HL-60 (cell line): ENCODE results near the gene LYSMD4.

Experiments used
- GABPA ChIP-seq: IDR thresholded peaks from 2 replicates; pipeline ENCODE4 v1.6.1; 2012; ENCODE audit warnings: low read depth
- POLR2AphosphoS5 ChIP-seq: IDR thresholded peaks from 2 replicates; pipeline ENCODE4 v1.6.1; 2012; ENCODE audit warnings: low read depth

GRCh38 chr15:99686290-99686689 lies 46.9 kb downstream of the LYSMD4 start:
- TF ChIP-seq POLR2AphosphoS5 (no peak), GABPA (no peak)
